HG02852 (cell line): ENCODE results near the gene RNASEH1.

Experiments used
- ATAC-seq: cut with Tn5 transposase; IDR thresholded peaks from one replicate; pipeline ENCODE4 v1.9.1; 2021; ENCODE audit warnings: mild to moderate bottlenecking, moderate library complexity; ENCODE audit not compliant: unreplicated experiment

The RNASEH1 gene

GRCh38 chr2:3563521-3563976 lies 5.4 kb upstream of the RNASEH1 start:
- ATAC-seq: peak; percentile 59

- peak; percentile 21 for ATAC-seq
These were observed 411 bp downstream of the RNASEH1 start for GRCh38 chr2:3557639-3558204.

GRCh38 chr2:3553946-3554345 lies 4.2 kb downstream of the RNASEH1 start:
- ATAC-seq: no peak

- ATAC-seq: no peak
These were observed 10.2 kb downstream of the RNASEH1 start for GRCh38 chr2:3547915-3548314.

GRCh38 chr2:3545788-3546478 lies 12.2 kb downstream of the RNASEH1 start:
- no peak for ATAC-seq

- ATAC-seq: no peak
These were observed 15.0 kb downstream of the RNASEH1 start for GRCh38 chr2:3543023-3543683.

GRCh38 chr2:3542107-3542506 lies 16.0 kb downstream of the RNASEH1 start:
- ATAC-seq: no peak

GRCh38 chr2:3539836-3540235 lies 18.3 kb downstream of the RNASEH1 start:
- no peak for ATAC-seq

- no peak for ATAC-seq
These were observed 21.2 kb downstream of the RNASEH1 start for GRCh38 chr2:3536682-3537632.

- no peak for ATAC-seq
These were observed 22.1 kb downstream of the RNASEH1 start for GRCh38 chr2:3535794-3536681.

GRCh38 chr2:3535467-3535793 lies 22.7 kb downstream of the RNASEH1 start:
- ATAC-seq: no peak

GRCh38 chr2:3534251-3534814 lies 23.8 kb downstream of the RNASEH1 start:
- ATAC-seq: no peak

GRCh38 chr2:3533836-3534235 lies 24.3 kb downstream of the RNASEH1 start:
- no peak for ATAC-seq

- ATAC-seq: no peak
These were observed 25.2 kb downstream of the RNASEH1 start for GRCh38 chr2:3532941-3533340.

GRCh38 chr2:3529316-3530025 lies 28.7 kb downstream of the RNASEH1 start:
- no peak for ATAC-seq

GRCh38 chr2:3527886-3528785 lies 30.0 kb downstream of the RNASEH1 start:
- ATAC-seq: no peak

- no peak for ATAC-seq
These were observed 31.3 kb downstream of the RNASEH1 start for GRCh38 chr2:3526871-3527270.

GRCh38 chr2:3523551-3524041 lies 34.5 kb downstream of the RNASEH1 start:
- ATAC-seq: no peak
